GM15510 (cell line): ENCODE results near the gene KRT28.

Experiments used
- POLR2A ChIP-seq: IDR thresholded peaks from 3 replicates; pipeline ENCODE4 v1.6.1; 2011; ENCODE audit warnings: borderline replicate concordance; ENCODE audit not compliant: insufficient read length; ENCODE audit errors: extremely low read depth

The KRT28 gene

GRCh38 chr17:40800381-40800780, 622 bp upstream of the KRT28 start:
- TF ChIP-seq POLR2A: no peak

GRCh38 chr17:40796846-40797245, 2.9 kb downstream of the KRT28 start:
- TF ChIP-seq POLR2A: no peak

- TF ChIP-seq POLR2A: no peak
These were observed 4.6 kb downstream of the KRT28 start for GRCh38 chr17:40795019-40795667.

- no peak for TF ChIP-seq POLR2A
These were observed 5.3 kb downstream of the KRT28 start for GRCh38 chr17:40794466-40794865.

- TF ChIP-seq POLR2A: no peak
These were observed 5.9 kb downstream of the KRT28 start for GRCh38 chr17:40793832-40794231.

GRCh38 chr17:40791787-40792436, 7.8 kb downstream of the KRT28 start:
- no peak for TF ChIP-seq POLR2A

GRCh38 chr17:40791111-40791510, 8.6 kb downstream of the KRT28 start:
- no peak for TF ChIP-seq POLR2A

- TF ChIP-seq POLR2A: no peak
These were observed 17.3 kb downstream of the KRT28 start, which contains the start of gene KRT27 for GRCh38 chr17:40782450-40782849. TSS of gene KRT27 (minus strand) at chr17:40782550. CDS start at chr17:40782493, 57 bp downstream.

GRCh38 chr17:40779181-40779909, 20.4 kb downstream of the KRT28 start:
- no peak for TF ChIP-seq POLR2A

- no peak for TF ChIP-seq POLR2A
These were observed 21.3 kb downstream of the KRT28 start for GRCh38 chr17:40778461-40778860.

- TF ChIP-seq POLR2A: no peak
These were observed 21.8 kb downstream of the KRT28 start for GRCh38 chr17:40777971-40778370.

- no peak for TF ChIP-seq POLR2A
These were observed 22.3 kb downstream of the KRT28 start for GRCh38 chr17:40777459-40777858.

- TF ChIP-seq POLR2A: no peak
These were observed 23.8 kb downstream of the KRT28 start for GRCh38 chr17:40775945-40776344.

- no peak for TF ChIP-seq POLR2A
These were observed 27.7 kb downstream of the KRT28 start, which contains the start of gene KRT26 for GRCh38 chr17:40772101-40772500. TSS of gene KRT26 (minus strand) at chr17:40772201. CDS start at chr17:40772113, 88 bp downstream.

GRCh38 chr17:40765657-40766056, 34.1 kb downstream of the KRT28 start:
- no peak for TF ChIP-seq POLR2A

- no peak for TF ChIP-seq POLR2A
These were observed 36.0 kb downstream of the KRT28 start for GRCh38 chr17:40763752-40764151.
